ENCODE results near the gene LGALS14.
A peak's percentile ranks its signal among the peaks of the same experiment; 100 is the strongest.
"Not testable (repeated sequence)": the region's sequence is repeated elsewhere in the genome, so short reads cannot be mapped to it uniquely, and the experiment has no call there.

LGALS14 gene

GRCh38 chr19:39671739-39672363, 32.4 kb upstream of the LGALS14 start:
- TF ChIP-seq CTCF (IDR thresholded peaks at IDR 0.05; ENCODE audit: low read depth, low read length) = peak; percentile 35
- peak; percentile 20 for DNase-seq (ENCODE audit: low read depth, low spot score)
- no peak overlapping the region for H3K4me3 ChIP-seq (ENCODE audit: low read depth, low read length)
- in situ Hi-C loops (cut with HindIII; ENCODE audit: low sequenced_read_pairs) = no loop called here

GRCh38 chr19:39672473-39672872, 31.8 kb upstream of the LGALS14 start:
- no peak overlapping the region for H3K4me3 ChIP-seq (ENCODE audit: low read depth, low read length)
- TF ChIP-seq CTCF (IDR thresholded peaks at IDR 0.05; ENCODE audit: low read depth, low read length) = no peak
- DNase-seq (ENCODE audit: low read depth, low spot score) = no peak
- in situ Hi-C loops (cut with HindIII; ENCODE audit: low sequenced_read_pairs) = no loop called here

DNA sequence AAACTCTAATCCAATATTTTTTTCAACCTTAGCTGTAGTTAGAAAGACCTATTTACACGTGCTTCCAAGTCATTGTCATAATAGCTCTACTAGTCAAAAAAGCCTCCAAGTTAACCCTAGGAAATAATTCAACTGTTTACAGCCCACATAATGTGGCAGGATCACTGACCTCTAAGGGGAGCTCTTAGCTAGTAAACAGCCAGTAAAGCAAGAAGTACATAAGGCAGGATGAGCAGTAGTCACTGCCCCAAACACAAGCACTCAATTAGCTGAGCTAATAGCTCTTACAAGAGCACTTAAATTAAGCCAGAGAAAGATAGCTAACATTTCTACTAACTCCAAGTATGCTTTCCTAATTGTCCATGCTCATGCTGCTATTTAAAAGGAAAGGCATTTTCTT, 30.4 kb upstream of the LGALS14 start:
- DNase-seq (ENCODE audit: low read depth, low spot score); in situ Hi-C loops (cut with HindIII; ENCODE audit: low sequenced_read_pairs); H3K4me3 ChIP-seq (ENCODE audit: low read depth, low read length): not testable (repeated sequence)

- no peak overlapping the region for H3K4me3 ChIP-seq (ENCODE audit: low read depth, low read length)
- no peak for DNase-seq (ENCODE audit: low read depth, low spot score)
- TF ChIP-seq CTCF (IDR thresholded peaks at IDR 0.05; ENCODE audit: low read depth, low read length) = no peak
- in situ Hi-C loops (cut with HindIII; ENCODE audit: low sequenced_read_pairs) = no loop called here
Observed at GRCh38 chr19:39676004-39676403, 28.3 kb upstream of the LGALS14 start.

- DNase-seq (ENCODE audit: low read depth, low spot score) = no peak
- H3K4me3 ChIP-seq (ENCODE audit: low read depth, low read length) = no peak overlapping the region
- TF ChIP-seq CTCF (IDR thresholded peaks at IDR 0.05; ENCODE audit: low read depth, low read length) = no peak
- in situ Hi-C loops (cut with HindIII; ENCODE audit: low sequenced_read_pairs) = no loop called here
Observed at GRCh38 chr19:39677961-39678889, 26.1 kb upstream of the LGALS14 start.

DNA sequence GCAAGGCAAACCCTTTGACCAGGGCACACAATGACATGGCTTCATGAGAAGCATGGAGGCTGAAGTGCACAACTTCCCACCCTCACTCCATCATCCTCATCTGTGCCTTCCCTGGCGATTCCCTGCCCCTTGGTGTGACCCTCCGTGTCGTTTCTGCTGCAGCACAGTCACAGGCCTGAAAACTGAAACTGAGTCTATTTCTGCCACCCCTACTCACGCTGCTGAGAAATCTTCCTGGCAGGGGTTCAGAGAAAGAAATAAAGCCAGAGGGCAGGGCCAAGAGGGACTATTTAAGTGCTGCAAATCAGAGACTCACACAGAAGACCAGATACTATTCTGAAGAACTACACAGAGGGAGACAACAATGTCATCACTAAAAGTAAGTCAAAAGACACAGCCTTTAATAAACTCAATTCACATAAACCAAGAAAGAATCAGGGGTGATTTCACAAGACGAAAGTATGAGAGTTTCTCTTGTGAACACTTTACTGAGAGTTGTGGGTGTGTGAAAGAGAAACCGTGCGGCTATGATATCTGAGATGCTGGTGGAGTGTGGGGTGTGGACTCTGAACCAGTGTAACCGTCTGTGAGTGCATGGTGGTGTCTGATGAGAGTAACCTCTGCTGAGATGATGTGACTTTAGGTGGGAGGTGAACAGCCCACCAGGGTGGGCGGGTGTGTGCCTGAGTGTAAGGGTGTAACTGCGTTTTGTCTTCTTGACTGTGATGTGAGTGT, 25.1 kb upstream of the LGALS14 start:
- TF ChIP-seq CTCF (IDR thresholded peaks at IDR 0.05; ENCODE audit: low read depth, low read length) = no peak
- H3K4me3 ChIP-seq (ENCODE audit: low read depth, low read length) = no peak overlapping the region
- in situ Hi-C loops (cut with HindIII; ENCODE audit: low sequenced_read_pairs) = no loop called here
- DNase-seq (ENCODE audit: low read depth, low spot score) = no peak
